ENCODE data around the gene HUNK.
"Not testable (repeated sequence)": the region's sequence is repeated elsewhere in the genome, so short reads cannot be mapped to it uniquely, and the experiment has no call there.

Gene HUNK

DNA sequence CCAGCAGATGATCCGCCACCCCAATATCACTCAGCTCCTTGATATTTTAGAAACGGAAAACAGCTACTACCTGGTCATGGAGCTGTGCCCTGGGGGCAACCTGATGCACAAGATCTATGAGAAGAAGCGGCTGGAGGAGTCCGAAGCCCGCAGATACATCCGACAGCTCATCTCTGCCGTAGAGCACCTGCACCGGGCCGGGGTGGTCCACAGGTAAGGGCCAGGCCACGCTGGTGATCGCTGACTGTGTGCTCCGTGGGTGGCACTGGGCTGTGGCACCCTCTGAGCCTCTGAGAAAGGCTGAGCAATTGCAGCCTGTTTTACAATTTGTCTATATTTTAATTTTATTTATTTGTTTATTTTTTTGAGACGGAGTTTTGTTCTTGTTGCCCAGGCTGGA, 51.7 kb downstream of the HUNK start:
- DNase-seq, result no peak

DNA sequence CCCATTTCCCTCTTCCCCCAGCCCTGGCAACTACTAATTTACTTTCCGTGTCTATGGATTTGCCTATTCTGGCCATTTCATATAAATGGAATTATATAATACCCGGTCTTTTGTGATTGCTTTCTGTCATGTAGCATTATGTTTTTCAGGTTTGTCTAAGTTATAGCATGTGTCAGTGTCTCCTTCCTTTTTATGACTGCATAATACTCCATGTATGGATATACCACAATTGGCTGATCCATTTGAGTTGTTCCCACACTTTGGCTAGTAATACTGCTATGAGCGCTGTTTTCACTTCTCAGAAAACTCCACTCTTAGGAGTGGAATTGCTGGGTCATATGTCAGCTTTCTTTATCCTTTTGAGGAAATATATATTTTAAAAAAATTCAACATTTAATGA, 53.7 kb downstream of the HUNK start:
- no peak for DNase-seq

DNA sequence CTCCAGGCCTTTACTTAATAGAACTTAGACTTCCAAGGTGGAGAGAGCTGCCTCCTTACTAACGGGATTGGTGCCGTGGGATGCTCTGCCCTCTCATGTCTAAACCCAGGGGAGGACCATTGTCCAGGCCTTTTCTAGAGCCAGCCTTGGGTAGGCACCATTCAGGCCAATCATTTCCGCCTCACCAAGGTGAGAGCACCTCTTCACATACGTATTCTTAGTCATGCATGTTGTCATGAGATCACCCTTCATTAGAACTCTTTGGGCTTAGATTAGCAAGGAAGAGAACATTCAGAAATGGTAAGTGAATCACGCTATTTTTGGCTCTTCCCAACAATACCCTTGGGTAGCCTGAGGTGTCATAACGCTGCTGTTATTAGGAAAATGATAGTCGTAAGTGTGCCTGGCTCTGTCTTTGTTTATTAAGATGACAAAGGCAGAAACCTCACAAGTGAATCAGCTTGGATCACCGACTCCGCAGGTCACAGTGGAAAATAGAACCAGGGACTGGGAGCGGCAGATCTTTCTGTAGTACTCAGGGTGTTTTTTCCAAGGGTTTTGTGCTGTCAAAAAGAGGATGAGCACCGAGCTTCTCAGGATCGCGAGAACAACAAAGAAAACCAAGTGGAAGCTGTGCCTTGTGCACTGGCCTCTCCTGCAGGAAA, 55.0 kb downstream of the HUNK start:
- no peak for DNase-seq

DNA sequence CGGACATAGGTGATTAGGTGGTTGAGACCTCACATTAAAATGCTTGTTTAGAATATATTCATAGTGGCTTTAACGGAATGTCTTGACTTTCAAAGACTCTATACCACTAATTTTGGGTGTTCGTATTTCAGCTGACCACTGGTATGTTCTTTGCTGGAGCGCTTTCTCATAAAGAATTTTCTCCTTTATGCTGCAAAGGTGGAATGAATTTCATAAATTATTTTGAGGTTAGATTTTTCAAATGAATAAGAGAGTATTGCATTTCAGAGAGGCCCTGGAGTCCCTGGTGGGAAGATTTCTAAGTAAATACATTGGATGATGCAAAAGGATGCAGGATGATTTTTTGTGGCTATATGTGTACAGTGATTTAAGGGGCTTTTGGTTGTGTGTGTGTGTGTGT, 55.8 kb downstream of the HUNK start:
- peak; percentile 57 for DNase-seq

DNA sequence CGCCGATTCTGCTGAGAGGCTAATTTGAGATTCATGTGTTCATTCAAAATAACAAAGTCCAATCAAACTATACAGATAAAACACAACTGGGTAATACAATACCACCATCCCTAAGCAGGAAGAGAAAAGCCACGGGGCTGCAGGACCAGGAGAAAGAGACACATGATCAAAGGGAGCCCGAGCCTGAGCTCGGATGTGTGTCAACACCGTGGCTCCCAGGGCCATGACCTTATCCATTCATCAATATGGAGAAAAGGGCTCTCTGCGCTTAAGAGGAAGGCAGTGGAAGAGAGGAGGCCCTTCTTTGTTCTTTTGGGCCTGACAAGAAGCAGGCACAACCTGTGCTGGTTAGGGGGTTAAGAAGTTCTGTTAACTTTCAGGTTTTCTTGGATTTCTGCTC, 56.7 kb downstream of the HUNK start:
- DNase-seq, result no peak

DNA sequence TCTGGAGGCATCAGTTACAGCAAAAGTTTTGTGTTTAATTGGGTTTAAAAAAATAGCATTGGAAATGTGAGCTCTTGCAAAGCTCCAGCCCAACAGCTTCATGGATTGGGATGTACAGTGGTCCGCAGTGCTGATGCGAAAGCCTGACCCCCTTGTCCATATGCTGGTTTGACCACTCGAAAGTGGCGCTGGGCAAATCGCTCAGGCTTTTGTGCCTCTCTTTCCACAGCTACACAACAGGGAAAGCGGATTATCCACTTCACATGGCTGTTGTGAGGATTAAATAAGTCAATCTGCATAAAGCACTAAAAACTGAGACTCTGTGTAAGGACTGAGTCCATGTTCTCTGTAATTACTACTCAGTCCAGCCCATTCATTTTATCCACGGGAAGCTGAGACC, 57.2 kb downstream of the HUNK start:
- DNase-seq, result no peak

DNA sequence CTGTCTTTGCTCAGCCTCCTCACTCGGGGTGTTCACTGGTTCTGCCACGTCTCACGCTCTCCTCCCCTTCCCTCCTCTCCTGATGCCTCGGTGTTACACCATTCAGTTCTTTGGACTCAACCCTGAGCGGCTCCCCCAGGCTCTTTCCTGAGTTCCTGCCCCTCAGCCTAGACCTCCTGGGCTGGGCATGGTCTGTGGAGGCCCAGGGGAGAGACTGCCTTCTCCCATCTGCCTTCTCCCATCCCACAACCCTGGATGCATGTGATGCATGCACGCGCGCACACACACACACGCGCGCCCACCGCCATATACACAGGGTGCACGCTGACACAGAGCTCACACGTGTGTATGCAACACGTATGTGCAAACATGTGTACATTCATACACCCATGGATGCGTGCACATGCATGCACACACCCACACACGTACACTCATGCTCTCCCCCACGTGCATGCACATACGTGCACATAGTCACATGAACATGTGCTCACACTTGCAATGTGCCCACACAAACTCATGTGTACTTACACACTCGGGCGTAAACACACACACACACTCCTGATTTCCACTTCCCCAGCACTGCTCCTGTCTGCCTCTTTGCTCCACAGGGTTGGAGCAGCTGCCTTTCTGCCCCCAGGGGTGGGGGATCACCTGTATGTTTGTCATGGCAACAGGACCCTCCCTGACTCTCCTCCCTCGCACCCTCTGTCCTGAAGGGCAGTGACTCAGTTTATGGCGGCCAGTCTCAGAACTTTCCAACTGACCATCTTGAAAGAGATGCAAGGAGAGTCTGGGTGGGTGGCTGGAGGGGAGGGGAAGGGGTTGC, 59.0 kb downstream of the HUNK start:
- no peak for DNase-seq

DNA sequence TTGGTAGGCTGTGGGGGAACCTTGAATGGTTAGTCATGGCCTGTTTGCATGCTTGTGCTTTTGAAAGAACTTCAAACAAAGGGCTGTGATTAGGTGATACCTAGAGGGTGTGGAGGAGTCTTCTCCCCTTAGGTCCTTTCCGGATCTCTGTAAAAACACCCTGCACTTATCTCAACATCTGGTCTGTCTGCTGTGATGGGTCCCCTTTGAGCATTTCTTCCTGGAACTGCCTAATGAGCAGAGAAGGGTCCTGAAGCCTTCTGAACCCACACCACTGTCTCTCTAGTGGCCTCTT, 59.6 kb downstream of the HUNK start:
- no peak for DNase-seq

DNA sequence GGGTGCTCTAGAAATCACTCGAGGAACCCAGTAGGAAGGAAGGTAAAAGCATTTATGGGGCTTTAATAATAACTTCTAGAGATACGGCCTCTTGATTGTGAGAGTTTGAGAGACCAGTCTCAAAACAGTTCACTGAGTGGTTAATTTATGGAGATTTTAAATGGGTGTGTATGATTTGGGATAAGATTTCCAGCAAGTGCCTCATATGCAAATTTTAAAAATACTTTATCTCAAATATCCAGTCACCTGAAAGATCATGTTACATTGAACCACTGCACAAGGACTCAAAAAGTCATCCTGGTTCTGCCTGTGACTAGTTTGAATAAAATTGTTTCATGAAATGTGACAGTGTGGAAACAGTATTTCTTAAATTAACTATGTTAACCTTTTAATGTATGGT, 64.5 kb downstream of the HUNK start:
- DNase-seq, result no peak

DNA sequence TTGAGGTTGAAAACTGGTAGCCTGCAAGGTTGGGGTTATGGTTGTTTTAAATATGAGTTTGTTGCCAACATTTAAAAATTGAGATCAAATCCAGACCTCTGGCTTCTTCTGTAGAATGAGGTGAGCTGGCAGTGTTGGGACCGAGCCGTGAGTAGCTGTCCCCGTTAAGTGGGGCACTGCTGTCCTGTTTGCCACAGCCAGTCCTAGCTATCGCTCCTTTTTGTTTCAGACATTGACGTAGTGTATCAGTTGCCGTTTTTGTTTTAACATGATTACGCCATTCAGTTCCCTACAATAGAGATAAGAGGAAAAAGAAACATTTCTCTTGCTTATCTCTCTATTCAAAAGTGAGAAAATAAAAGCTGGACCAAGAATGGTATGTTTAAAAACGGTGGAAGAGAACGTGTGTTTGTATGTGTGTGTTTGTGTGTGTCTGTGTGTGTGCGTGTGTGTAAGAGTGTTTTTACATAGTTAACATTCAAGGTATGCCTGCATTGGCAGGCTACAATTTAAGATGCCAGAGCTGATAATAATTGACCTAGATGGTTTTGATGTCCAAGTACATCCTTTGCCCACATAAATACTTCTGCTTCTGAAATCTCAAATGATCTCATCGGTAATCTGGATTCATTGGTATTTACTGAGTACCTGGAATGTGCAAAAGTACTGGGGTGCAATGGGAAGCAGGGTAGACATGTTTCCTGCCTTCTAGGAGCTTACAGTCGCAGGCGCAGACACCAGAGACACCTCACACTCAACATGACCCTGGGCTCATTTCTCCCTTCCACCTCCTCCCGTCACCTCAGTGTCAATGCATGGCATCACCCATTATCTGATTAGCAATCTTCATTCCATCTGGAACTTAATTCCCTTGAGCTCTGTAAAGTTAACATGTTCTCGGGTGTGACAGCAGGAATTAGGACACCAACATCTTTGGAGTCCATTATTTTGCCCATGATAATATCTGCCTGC, 65.8 kb downstream of the HUNK start:
- no peak for DNase-seq

DNA sequence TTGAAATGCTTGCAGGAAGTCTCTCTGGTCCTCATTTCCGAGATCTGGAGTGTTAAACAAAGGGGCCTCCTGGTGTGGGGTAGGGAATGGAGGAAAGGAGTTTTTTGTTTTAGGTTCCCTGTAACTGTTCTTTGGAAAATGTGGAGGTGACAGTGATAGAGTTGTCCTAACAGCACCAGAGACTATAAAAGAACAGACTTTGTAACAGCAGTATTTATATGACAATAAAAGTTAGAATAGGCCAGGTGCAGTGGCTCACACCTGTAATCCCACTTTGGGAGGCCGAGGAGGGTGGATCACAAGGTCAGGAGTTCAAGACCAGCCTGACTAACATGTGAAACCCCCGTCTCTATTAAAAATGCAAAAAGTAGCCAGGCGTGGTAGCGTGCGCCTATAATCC, 68.9 kb downstream of the HUNK start:
- no peak for DNase-seq

DNA sequence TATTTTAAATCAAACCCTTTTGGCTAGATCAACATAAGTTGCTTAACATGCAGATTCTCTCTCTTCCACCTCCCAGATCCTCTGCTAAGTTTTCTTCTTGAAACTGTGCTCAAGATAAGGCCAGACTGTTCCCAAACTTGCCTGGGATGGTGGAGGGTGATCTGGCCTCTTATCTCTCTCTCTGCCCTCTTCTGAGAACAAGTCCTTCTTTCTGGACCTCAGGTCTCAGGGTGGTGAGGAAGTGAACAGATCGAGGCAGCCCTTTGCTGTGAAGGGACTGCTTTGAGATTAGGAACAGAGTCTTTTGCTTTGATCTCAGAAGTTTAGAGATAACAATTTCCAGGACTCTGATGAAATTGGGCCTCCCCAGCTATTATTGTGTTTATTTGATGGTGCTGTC, 70.7 kb downstream of the HUNK start:
- DNase-seq, result no peak

DNA sequence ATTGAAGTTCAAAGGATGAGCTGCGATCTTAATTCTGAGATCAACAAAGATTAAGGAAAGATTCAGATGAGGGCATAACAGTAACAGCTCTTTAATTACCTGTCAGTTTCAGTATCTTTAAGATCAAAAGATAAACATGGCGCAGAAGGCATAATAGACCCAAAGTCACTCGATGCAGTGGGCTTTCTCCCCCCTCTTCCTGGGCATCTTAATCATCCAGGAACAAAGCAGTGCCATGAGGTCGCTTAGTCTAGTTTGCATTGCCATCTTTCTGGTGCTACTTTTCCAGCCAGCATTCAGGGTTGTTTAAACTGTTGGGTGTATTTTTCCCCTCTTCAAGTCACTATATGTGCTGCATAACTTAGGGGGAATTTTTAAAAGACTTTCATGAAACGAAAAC, 72.3 kb downstream of the HUNK start:
- DNase-seq, result no peak

DNA sequence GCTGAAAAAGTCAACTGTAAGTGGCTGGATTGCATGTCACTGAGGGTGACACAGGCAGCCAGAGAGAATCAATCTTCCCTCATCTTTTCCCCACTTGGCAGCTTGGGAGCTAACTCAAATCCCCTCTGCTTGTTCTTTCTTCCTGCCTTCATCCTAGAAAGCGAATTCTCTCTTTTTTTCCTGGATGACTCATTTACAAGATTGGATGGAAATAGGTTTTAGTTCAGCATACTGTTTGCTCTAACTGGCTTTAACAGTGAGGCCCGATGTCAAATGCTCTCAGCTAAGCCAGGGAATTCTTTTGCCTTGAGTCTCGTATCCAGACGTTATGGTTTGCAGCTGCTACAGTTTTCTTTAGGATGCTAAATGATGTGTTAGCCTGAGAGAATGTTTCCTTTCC, 72.7 kb downstream of the HUNK start:
- peak; percentile 94 for DNase-seq

DNA sequence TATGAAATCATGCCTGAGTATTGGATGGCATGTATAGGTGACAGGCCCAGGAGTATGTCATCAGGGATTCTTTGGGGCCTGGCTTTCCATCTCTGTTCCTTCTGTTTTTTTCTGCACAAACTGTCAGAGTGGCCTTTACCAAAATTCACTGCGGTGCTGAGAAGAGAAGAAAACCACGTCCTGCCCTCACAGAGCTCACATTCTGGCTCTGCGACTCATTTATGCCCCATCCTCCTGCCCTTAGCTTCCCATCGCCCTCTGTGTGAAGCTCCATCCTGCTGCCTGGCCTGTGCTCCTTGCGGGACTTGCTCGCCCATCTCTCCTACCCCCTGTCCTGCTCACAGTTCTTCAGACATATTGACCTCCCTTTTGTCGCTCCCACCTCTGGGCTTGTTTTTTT, 73.4 kb downstream of the HUNK start:
- peak; percentile 44 for DNase-seq

DNA sequence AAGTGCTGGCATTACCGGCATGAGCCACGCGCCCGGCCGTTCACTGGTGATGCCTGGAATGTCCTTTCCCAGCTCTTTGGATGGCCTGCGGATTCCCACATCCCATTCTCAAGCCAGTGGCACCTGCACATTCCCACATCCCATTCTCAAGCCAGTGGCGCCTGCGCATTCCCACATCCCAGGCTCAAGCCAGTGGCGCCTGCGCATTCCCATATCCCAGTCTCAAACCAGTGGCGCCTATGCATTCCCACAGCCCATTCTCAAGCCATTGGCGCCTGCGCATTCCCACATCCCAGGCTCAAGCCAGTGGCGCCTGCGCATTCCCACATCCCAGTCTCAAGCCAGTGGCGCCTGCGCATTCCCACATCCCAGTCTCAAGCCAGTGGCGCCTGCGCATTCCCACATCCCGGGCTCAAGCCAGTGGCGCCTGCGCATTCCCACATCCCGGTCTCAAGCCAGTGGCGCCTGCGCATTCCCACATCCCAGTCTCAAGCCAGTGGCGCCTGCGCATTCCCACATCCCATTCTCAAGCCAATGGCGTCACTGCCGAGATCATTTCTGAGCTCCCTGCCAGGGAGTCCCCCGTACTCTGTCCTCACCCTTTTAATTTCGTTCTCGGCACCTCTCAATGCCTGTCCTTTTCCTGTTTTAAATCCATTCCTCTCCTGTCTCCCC, 74.2 kb downstream of the HUNK start:
- not testable (repeated sequence) for DNase-seq

DNA sequence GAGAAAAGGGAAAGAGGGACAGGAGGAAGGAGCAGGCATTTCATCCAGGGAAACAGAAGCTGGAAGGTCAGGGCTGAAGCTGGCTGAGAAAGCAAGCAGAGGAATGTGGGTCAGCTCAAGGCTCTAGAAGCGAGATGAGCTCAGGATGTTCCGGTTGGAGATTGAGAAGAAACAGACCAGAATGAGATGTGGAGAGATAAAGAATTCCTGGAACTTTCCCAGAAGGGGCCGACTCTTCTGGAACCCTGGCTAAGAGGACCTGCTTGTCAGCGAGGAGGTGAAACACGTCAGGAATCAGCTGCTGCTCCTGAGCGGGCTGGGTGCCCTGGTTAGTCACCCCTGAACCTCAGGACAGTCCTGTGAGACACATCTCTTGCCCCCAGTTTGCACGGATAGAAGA, 75.9 kb downstream of the HUNK start:
- DNase-seq, result no peak

DNA sequence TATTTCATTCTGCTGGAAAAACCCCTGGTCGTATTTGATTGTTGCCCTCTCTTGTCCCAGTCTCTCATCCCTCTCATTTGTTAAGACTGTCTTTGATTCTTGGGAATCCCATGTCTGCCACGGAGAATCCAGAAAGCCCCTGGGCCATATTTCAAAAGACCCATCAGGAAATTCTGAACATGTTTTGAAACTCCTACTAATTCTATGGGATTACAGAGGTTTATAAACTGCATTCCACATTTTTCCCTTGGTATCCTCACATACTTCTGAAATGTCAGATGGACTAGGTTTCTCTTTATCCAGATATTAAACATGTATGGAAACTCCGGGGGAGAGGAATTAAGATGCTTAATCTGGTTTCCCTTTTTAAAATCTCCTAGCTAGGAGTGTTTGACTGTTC, 80.0 kb downstream of the HUNK start:
- DNase-seq, result no peak

DNA sequence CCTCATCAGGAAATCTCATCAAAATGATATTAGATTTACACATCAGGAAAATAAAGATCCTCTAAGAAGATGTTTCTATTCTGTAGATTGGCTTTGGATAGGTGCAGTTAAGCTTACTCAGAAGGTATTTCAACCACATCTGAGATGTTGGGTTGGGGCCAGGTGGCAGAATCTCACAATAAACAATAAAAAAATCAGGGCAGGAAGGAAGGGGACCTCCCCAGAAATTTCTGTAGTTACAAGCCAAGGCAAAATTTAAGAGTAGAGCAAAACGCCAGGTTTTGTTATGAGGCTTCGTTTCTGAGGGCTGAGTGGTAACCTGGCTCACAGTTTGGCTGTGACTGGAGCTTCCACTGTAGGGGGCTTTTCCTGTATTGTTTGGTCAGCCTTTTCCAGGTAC, 84.8 kb downstream of the HUNK start:
- no peak for DNase-seq

DNA sequence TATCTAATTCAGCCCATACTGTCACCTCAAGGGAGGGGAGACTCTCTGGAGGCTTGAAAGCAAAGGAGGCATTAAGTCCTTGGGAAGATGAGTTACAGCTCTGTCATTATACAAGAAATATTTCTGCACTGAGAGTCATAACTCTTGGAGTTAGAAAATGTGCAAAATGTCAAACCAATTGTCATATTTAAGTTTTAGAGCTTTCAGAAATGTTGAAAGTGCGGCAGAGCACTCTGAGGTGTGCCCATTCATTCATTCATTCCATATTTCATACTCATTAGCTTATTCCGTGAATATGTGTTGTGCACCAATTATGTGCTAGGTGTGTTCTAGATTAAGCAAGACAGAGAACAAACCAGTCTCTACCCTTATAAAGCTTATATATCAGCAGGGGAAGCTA, 87.1 kb downstream of the HUNK start:
- no peak for DNase-seq

DNA sequence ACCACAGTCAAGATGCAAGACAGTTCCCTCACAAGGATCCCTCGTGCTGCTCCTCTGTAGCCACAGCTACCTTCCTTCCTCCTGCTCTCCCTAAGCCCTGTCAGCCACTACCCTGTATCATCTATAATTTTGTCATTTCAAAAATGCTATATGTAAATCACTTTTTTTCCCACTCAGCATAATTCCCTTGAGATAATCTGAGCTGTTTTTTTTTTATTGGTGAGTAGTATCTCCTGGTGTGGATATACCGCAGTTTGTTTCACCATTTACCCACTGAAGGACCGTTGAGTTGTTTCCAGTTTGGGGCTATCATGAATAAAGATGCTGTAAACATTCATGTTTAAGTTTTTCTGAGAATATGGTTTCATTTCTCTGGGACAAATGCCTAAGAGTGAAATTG, 88.2 kb downstream of the HUNK start:
- DNase-seq, result no peak

DNA sequence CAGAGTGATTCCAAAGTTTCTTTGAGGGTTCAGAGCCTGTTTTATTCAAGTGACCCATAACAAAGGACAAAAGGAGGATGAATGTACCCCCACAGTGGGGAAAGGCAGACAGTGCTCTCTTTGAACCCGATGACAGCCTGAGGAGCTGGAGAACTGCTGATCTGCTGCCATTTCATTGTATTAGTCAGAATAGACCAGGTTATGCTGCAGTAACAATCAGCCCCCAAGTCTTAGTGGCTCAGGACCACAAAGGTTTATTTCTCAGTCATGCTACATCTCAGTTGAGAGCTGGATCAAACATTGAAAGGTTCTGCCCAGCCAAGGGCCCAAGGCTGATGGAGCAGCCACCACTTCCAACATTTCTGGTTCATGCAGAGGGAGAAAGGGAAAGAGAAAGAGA, 88.9 kb downstream of the HUNK start:
- DNase-seq, result no peak

DNA sequence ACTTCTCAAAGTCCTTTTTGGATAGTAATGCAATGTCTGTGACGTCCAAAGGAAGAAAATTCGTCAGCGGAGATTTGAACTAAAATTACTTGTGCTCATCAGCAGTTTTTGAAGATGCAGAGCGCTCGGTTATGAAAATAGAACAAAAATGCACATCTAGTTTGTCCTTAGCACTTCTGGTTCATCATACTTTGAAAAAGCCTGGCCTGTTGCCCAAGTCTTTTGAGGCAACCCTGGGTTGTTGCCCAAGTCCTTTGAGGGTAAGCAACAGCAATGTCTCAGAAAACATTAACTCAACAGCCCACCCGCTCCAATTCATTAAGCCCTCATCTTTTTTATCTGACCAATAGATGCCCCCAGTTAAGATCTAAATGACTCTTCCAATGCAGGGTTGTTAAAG, 91.9 kb downstream of the HUNK start:
- peak; percentile 6 for DNase-seq

All from fibroblast of upper back skin (primary cell).